ENCODE measurements around the gene ARHGAP30. TPM values are rescaled to one million over a fixed set of nuclear protein-coding genes. Genes with fewer than 3 reads are reported as not detected.

The ARHGAP30 gene
- total and polyA plus RNA-seq, 8 donors: 2.6 to 28.6 (median 6.5) TPM

GRCh38 chr1:161089251-161089924 is 19.7 kb upstream of the ARHGAP30 start, which contains the start of gene NECTIN4:
Gene NECTIN4 (minus strand): TSS chr1:161089558. CDS start chr1:161089296, 262 bp downstream.
- no peak for TF ChIP-seq POLR2A (IDR thresholded peaks at IDR 0.05)
- TF ChIP-seq POLR2AphosphoS5 (IDR thresholded peaks at IDR 0.05): peak in 2 of 3 donors; percentile 84 to 92
- H3K36me3 ChIP-seq: no peaks in the 10 kb centered on the region
- H3K27me3 ChIP-seq: no peaks in the 10 kb centered on the region
- 24 to 44% (median 34%) methylated on average over 11 to 22 of the region's 22 CpGs for WGBS, 5 donors
- peak; percentile 87 to 94 for DNase-seq
- H3K27ac ChIP-seq: peak within 1 kb of the TSS; percentile 75 to 87 (median 79)
- peaks cover 5 to 44% (median 26%) of the 10 kb centered on the region in 4 donors for H3K4me1 ChIP-seq
- peak within 1 kb of the TSS; percentile 28 to 50 (median 32) for H3K4me3 ChIP-seq
- intact Hi-C loops (cut with DNase I; ENCODE audit: low total_unique reads): no loop called here
- H3K9me3 ChIP-seq: no peaks in the 10 kb centered on the region

GRCh38 chr1:161088587-161089110 is 19.0 kb upstream of the ARHGAP30 start:
- H3K27me3 ChIP-seq: no peaks in the 10 kb centered on the region
- DNase-seq: peak in 1 of 2 donors; percentile 57
- intact Hi-C loops (cut with DNase I; ENCODE audit: low total_unique reads): no loop called here
- H3K4me1 ChIP-seq: peaks cover 5 to 52% (median 32%) of the 10 kb centered on the region in 4 donors
- H3K27ac ChIP-seq: peak overlapping the region; percentile 75 to 87 (median 79)
- peak overlapping the region; percentile 28 to 50 (median 32) for H3K4me3 ChIP-seq
- H3K36me3 ChIP-seq: no peaks in the 10 kb centered on the region
- TF ChIP-seq POLR2AphosphoS5 (IDR thresholded peaks at IDR 0.05): peak in 1 of 3 donors; percentile 42
- TF ChIP-seq CTCF (IDR thresholded peaks at IDR 0.05): no peak
- TF ChIP-seq EP300 (IDR thresholded peaks at IDR 0.05): no peak
- H3K9me3 ChIP-seq: no peaks in the 10 kb centered on the region
- 52 to 72% (median 59%) methylated on average over 3 of the region's 3 CpGs for WGBS, 5 donors

GRCh38 chr1:161086457-161086856 is 16.8 kb upstream of the ARHGAP30 start:
- H3K27ac ChIP-seq: peak overlapping the region; percentile 34 to 87 (median 37)
- 36 to 50% (median 42%) methylated on average over 4 of the region's 4 CpGs for WGBS, 5 donors
- TF ChIP-seq CTCF (IDR thresholded peaks at IDR 0.05): no peak
- TF ChIP-seq EP300 (IDR thresholded peaks at IDR 0.05): no peak
- TF ChIP-seq POLR2A (IDR thresholded peaks at IDR 0.05): no peak
- TF ChIP-seq POLR2AphosphoS5 (IDR thresholded peaks at IDR 0.05): no peak
- no peaks in the 10 kb centered on the region for H3K9me3 ChIP-seq
- intact Hi-C loops (cut with DNase I; ENCODE audit: low total_unique reads): no loop called here
- no peaks in the 10 kb centered on the region for H3K36me3 ChIP-seq
- H3K27me3 ChIP-seq: no peaks in the 10 kb centered on the region
- DNase-seq: no peak
- peak overlapping the region in 1 of 4 donors; percentile 50 for H3K4me3 ChIP-seq
- peaks cover 5 to 73% (median 43%) of the 10 kb centered on the region in 4 donors for H3K4me1 ChIP-seq

GRCh38 chr1:161085165-161085564 is 15.5 kb upstream of the ARHGAP30 start:
- intact Hi-C loops (cut with DNase I; ENCODE audit: low total_unique reads): no loop called here
- TF ChIP-seq CTCF (IDR thresholded peaks at IDR 0.05) (no peak), EP300 (IDR thresholded peaks at IDR 0.05) (no peak), POLR2AphosphoS5 (IDR thresholded peaks at IDR 0.05) (no peak), POLR2A (IDR thresholded peaks at IDR 0.05) (no peak)
- H3K4me3 ChIP-seq: no peak overlapping the region
- H3K9me3 ChIP-seq: no peaks in the 10 kb centered on the region
- no peaks in the 10 kb centered on the region for H3K27me3 ChIP-seq
- DNase-seq: no peak
- no peaks in the 10 kb centered on the region for H3K36me3 ChIP-seq
- H3K4me1 ChIP-seq: peaks cover 5 to 73% (median 42%) of the 10 kb centered on the region in 4 donors
- WGBS, 5 donors: 31 to 78% (median 55%) methylated on average over 2 of the region's 2 CpGs
- peak overlapping the region; percentile 54 to 78 (median 73) for H3K27ac ChIP-seq
